DND-41 (cell line): ENCODE measurements around the gene BRINP2.

Experiments
- EZH2 ChIP-seq: IDR thresholded peaks from 3 replicates; pipeline ENCODE4 v1.6.1; 2012; ENCODE audit warnings: borderline replicate concordance, low read depth, mild to moderate bottlenecking, moderate library complexity, low read length, inconsistent platforms; ENCODE audit not compliant: severe bottlenecking
- TF ChIP-seq, protein P1 (sequence below): IDR thresholded peaks from 2 replicates; pipeline ENCODE4 v1.5.1; 2012; ENCODE audit warnings: borderline replicate concordance, low read length, moderate library complexity, mild to moderate bottlenecking; ENCODE audit not compliant: poor library complexity, severe bottlenecking; ENCODE audit errors: extremely low read depth

DNA sequence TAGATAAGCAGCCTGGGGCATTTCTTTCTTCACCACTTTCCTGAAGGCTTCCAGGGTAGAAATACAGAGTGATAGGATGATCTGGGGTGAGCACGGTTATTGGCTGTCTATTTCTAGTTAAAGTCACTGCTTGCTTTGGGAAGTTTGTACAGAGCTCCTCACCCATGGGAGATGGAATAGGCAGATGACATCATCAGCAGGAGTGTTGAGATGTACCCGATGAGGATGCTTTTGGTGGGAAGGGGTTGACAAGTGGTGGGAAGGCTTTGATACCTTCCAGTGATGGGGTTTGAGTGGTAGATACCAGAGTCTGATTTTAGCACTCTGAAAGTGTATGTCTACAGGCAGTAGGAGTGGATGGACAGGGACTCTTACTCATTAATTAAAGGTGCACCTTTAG, 112.6 kb downstream of the BRINP2 start:
- TF ChIP-seq, protein P1, sequence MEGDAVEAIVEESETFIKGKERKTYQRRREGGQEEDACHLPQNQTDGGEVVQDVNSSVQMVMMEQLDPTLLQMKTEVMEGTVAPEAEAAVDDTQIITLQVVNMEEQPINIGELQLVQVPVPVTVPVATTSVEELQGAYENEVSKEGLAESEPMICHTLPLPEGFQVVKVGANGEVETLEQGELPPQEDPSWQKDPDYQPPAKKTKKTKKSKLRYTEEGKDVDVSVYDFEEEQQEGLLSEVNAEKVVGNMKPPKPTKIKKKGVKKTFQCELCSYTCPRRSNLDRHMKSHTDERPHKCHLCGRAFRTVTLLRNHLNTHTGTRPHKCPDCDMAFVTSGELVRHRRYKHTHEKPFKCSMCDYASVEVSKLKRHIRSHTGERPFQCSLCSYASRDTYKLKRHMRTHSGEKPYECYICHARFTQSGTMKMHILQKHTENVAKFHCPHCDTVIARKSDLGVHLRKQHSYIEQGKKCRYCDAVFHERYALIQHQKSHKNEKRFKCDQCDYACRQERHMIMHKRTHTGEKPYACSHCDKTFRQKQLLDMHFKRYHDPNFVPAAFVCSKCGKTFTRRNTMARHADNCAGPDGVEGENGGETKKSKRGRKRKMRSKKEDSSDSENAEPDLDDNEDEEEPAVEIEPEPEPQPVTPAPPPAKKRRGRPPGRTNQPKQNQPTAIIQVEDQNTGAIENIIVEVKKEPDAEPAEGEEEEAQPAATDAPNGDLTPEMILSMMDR = no peak
- TF ChIP-seq EZH2 = no peak
